Transverse colon (tissue), 4 donors: ENCODE measurements around the gene TWIST2. TPM values are rescaled to one million over a fixed set of nuclear protein-coding genes. Genes with fewer than 3 reads are reported as not detected.

Source experiments
- DNase-seq: peaks from one replicate; pipeline ENCODE4 v3.0.0-alpha.2; 2019
- H3K27ac ChIP-seq, 4 donors: fragments of 200-600 bp; sonication (generic); 2 replicates each; pipeline ENCODE4 v1.5.1; 2016 to 2018; ENCODE audit warnings: inconsistent platforms in 4 of 4
- H3K27me3 ChIP-seq: fragments of 200-600 bp; sonication (generic); 2 replicates; pipeline ENCODE4 v1.5.1; 2017; ENCODE audit warnings: inconsistent platforms
- H3K36me3 ChIP-seq, 4 donors: fragments of 200-600 bp; sonication (generic); 2 replicates each; pipeline ENCODE4 v1.5.1; 2017 to 2019; ENCODE audit warnings: inconsistent platforms in 4 of 4
- H3K4me1 ChIP-seq, 4 donors: fragments of 200-600 bp; sonication (generic); 2 replicates each; pipeline ENCODE4 v1.5.1; 2017 to 2020; ENCODE audit warnings: inconsistent platforms in 4 of 4
- H3K4me3 ChIP-seq, 4 donors: fragments of 200-600 bp; sonication (generic); 1 replicate in 1 of 4; 2 replicates in 3 of 4; pipeline versions ENCODE4 v1.5.1 to v1.6.1; 2017 to 2019; ENCODE audit warnings: inconsistent platforms in 4 of 4
- H3K9me3 ChIP-seq, 2 donors: fragments of 200-600 bp; sonication (generic); 2 replicates each; pipeline ENCODE4 v1.5.1; 2017 to 2019; ENCODE audit warnings: inconsistent platforms in 2 of 2
- EP300 ChIP-seq: sonication (generic); formaldehyde crosslinking; IDR thresholded peaks from one replicate; pipeline ENCODE4 v1.6.1; 2017; ENCODE audit warnings: antibody characterized with exemption, low read depth
- POLR2A ChIP-seq: fragments of 450-650 bp; IDR thresholded peaks from one replicate; pipeline ENCODE4 v1.6.1; 2016; ENCODE audit warnings: antibody characterized with exemption, mild to moderate bottlenecking, moderate library complexity
- POLR2AphosphoS5 ChIP-seq, 3 donors: sonication (generic); formaldehyde crosslinking; IDR thresholded peaks; one replicate each; pipeline ENCODE4 v1.6.1; 2016; ENCODE audit warnings: antibody characterized with exemption in 3 of 3
- WGBS, 2 donors: methylation state at CpG; one replicate each; pipeline ENCODE4 v1.1.5; 2018; ENCODE audit warnings: low coverage in 1 of 2; 5-methylcytosine and 5-hydroxymethylcytosine counted together
- in situ Hi-C, 4 donors: fragments of 200-750 bp; cut with MboI; loops; one replicate each; pipeline versions ENCODE4 v1.15.0 to v1.15.1; 2017; ENCODE audit warnings: low sequenced_read_pairs in 3 of 4, low pct_ligation_motif_present in 1 of 4, low pct_unique_long_range_greater_than_20kb in 1 of 4
- intact Hi-C: fragments of 100-400 bp; cut with DNase I; formaldehyde crosslinking; loops from one replicate; pipeline ENCODE4 v1.15.1; 2023; ENCODE audit warnings: low total_unique reads
- total RNA-seq, 4 donors: library from RNA; depleted of rRNA; stranded (reverse); fragments of >200 nt; gene quantifications; one replicate each; pipeline ENCODE4 v1.1.0, GENCODE V29; 2016
- TF ChIP-seq, protein P1 (sequence below), 5 experiments: fragments of 200-600 bp in 3 of 5; fragments of 450-650 bp in 2 of 5; sonication (generic) in 3 of 5; IDR thresholded peaks; 1 replicate in 2 of 5; 2 replicates in 3 of 5; pipeline ENCODE4 v1.5.1; 2016 to 2017; ENCODE audit warnings: antibody characterized with exemption in 5 of 5, inconsistent platforms in 3 of 5, mild to moderate bottlenecking in 2 of 5, moderate library complexity in 1 of 5

The TWIST2 gene
- total RNA-seq, 4 donors from 2014 or later, result 6.7 to 59.1 (median 16.8) TPM

- TF ChIP-seq, protein P1, sequence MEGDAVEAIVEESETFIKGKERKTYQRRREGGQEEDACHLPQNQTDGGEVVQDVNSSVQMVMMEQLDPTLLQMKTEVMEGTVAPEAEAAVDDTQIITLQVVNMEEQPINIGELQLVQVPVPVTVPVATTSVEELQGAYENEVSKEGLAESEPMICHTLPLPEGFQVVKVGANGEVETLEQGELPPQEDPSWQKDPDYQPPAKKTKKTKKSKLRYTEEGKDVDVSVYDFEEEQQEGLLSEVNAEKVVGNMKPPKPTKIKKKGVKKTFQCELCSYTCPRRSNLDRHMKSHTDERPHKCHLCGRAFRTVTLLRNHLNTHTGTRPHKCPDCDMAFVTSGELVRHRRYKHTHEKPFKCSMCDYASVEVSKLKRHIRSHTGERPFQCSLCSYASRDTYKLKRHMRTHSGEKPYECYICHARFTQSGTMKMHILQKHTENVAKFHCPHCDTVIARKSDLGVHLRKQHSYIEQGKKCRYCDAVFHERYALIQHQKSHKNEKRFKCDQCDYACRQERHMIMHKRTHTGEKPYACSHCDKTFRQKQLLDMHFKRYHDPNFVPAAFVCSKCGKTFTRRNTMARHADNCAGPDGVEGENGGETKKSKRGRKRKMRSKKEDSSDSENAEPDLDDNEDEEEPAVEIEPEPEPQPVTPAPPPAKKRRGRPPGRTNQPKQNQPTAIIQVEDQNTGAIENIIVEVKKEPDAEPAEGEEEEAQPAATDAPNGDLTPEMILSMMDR (IDR thresholded peaks at IDR 0.05), result no peak
- no peak for TF ChIP-seq EP300
- no peak for TF ChIP-seq POLR2A
- no peak for TF ChIP-seq POLR2AphosphoS5 (IDR thresholded peaks at IDR 0.05)
- Histone ChIP-seq H3K27me3 (no peaks in the 10 kb centered on the region), H3K4me3 (no peak overlapping the region), H3K27ac (no peak overlapping the region), H3K4me1 (peaks cover 6 to 16% (median 11%) of the 10 kb centered on the region in 4 donors), H3K9me3 (no peaks in the 10 kb centered on the region), H3K36me3 (no peaks in the 10 kb centered on the region)
- in situ Hi-C loops (no loop called here), intact Hi-C loops (no loop called here)
- 40 to 75% methylated on average over 1 to 6 of the region's 6 CpGs for WGBS, 2 donors
- DNase-seq, result no peak
Observed at GRCh38 chr2:238879043-238879442, 31.2 kb downstream of the TWIST2 start.

- H3K4me3 ChIP-seq, result no peak overlapping the region
- intact Hi-C loops (loop anchor here (5.0 kb wide), 1 partner anchor 538 kb away; no protein-coding TSS in a partner anchor), in situ Hi-C loops (no loop called here)
- no peaks in the 10 kb centered on the region for H3K36me3 ChIP-seq
- no peak overlapping the region for H3K27ac ChIP-seq
- TF ChIP-seq, protein P1 (IDR thresholded peaks at IDR 0.05), result no peak
- TF ChIP-seq EP300, result no peak
- TF ChIP-seq POLR2A, result no peak
- no peak for TF ChIP-seq POLR2AphosphoS5 (IDR thresholded peaks at IDR 0.05)
- no peaks in the 10 kb centered on the region for H3K9me3 ChIP-seq
- H3K27me3 ChIP-seq, result no peaks in the 10 kb centered on the region
- 73 to 79% methylated on average over 2 to 4 of the region's 4 CpGs for WGBS, 2 donors
- peaks cover 6 to 17% (median 11%) of the 10 kb centered on the region in 4 donors for H3K4me1 ChIP-seq
- DNase-seq, result no peak
Observed at GRCh38 chr2:238879621-238880377, 31.9 kb downstream of the TWIST2 start.

DNA sequence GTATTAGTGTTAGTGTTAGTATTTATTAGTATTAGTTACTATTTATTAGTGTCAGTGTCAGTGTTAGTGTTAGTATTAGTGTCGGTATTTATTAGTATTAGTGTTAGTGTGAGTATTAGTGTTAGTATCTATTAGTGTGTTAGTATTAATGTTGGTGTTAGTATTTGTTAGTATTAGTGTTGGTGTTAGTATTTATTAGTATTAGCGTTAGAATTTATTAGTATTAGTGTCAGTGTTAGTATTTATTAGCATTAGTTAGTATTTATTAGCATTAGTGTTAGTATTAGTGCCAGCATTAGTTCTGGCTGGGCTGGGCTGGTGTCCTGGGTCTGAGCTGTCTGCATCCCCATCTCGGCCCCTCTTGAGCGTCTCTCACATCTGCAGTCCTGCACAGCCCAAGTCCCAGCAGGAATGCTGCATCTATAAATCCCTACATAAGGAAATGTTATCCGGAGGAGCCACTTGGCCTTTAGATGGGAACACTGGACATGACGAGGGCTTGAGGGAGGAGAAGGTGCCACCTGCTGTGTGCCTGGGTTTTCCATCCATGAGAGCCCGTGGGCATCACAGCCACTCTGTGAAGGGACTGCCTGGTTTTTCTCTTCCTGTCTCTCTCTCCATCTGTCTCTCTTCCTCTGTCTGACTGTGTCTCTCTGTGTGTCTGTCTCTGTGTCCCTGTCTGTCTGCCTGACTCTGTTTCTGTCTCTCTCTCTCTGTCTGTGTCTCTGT lies 33.6 kb downstream of the TWIST2 start:
- Histone ChIP-seq H3K4me1 (peaks cover 2 to 17% (median 9%) of the 10 kb centered on the region in 4 donors), H3K36me3 (no peaks in the 10 kb centered on the region), H3K27me3 (no peaks in the 10 kb centered on the region), H3K27ac (peak overlapping the region in 2 of 4 donors; percentile 67 to 70), H3K4me3 (no peak overlapping the region), H3K9me3 (no peaks in the 10 kb centered on the region)
- TF ChIP-seq POLR2A (no peak), POLR2AphosphoS5 (IDR thresholded peaks at IDR 0.05) (no peak)
- TF ChIP-seq, protein P1 (IDR thresholded peaks at IDR 0.05), result no peak
- no peak for DNase-seq
- in situ Hi-C loops (no loop called here), intact Hi-C loops (loop anchor here (5.0 kb wide), 1 partner anchor 536 kb away; no protein-coding TSS in a partner anchor)
- WGBS, 2 donors, result 54 to 59% methylated on average over 3 to 7 of the region's 7 CpGs

- in situ Hi-C loops (no loop called here), intact Hi-C loops (loop anchor here (5.0 kb wide), 1 partner anchor 535 kb away; no protein-coding TSS in a partner anchor)
- Histone ChIP-seq H3K4me3 (no peak overlapping the region), H3K9me3 (no peaks in the 10 kb centered on the region), H3K36me3 (no peaks in the 10 kb centered on the region), H3K4me1 (peaks cover 2 to 17% (median 9%) of the 10 kb centered on the region in 4 donors), H3K27me3 (no peaks in the 10 kb centered on the region), H3K27ac (peak overlapping the region in 2 of 4 donors; percentile 67 to 70)
- WGBS, 2 donors, result 54 to 63% methylated on average over 6 of the region's 6 CpGs
- TF ChIP-seq, protein P1 (IDR thresholded peaks at IDR 0.05), result no peak
- TF ChIP-seq POLR2AphosphoS5 (IDR thresholded peaks at IDR 0.05) (no peak), EP300 (no peak), POLR2A (no peak)
- DNase-seq, result no peak
Observed at GRCh38 chr2:238882082-238882755, 34.3 kb downstream of the TWIST2 start.
